Measurements from ENCODE around the gene KIF12.

KIF12 gene

DNA sequence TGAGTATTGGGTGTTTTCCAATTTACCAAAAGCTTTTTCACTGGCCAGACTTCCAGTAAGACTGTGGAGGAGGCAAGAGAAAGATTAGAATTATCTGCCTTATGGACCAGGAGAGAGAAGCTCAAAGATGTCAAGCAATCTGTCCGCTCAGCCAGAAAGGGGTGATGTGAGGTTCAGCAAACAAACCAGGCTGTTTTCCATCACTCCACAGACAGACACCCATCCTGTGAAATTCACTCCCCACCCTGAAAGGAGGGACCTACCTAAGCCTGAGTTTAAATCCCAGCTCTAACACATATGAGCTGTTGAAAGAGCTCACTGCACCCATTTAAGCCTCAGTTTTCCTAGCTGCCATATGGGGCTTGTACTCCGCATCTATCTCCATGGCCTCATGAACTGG, 41.3 kb upstream of the KIF12 start:
- TF ChIP-seq, protein P1, sequence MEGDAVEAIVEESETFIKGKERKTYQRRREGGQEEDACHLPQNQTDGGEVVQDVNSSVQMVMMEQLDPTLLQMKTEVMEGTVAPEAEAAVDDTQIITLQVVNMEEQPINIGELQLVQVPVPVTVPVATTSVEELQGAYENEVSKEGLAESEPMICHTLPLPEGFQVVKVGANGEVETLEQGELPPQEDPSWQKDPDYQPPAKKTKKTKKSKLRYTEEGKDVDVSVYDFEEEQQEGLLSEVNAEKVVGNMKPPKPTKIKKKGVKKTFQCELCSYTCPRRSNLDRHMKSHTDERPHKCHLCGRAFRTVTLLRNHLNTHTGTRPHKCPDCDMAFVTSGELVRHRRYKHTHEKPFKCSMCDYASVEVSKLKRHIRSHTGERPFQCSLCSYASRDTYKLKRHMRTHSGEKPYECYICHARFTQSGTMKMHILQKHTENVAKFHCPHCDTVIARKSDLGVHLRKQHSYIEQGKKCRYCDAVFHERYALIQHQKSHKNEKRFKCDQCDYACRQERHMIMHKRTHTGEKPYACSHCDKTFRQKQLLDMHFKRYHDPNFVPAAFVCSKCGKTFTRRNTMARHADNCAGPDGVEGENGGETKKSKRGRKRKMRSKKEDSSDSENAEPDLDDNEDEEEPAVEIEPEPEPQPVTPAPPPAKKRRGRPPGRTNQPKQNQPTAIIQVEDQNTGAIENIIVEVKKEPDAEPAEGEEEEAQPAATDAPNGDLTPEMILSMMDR (IDR thresholded peaks at IDR 0.05): no peak
- Mint-ChIP-seq H3K36me3 (ENCODE audit: low read depth) (no peaks in the 10 kb centered on the region), H3K9me3 (peaks cover 10% of the 10 kb centered on the region), H3K27me3 (ENCODE audit: low read depth, poor library complexity) (peaks cover 18% of the 10 kb centered on the region), H3K27ac (no peak overlapping the region), H3K4me3 (no peak overlapping the region), H3K4me1 (peaks cover 46% of the 10 kb centered on the region)
- no peak for DNase-seq

DNA sequence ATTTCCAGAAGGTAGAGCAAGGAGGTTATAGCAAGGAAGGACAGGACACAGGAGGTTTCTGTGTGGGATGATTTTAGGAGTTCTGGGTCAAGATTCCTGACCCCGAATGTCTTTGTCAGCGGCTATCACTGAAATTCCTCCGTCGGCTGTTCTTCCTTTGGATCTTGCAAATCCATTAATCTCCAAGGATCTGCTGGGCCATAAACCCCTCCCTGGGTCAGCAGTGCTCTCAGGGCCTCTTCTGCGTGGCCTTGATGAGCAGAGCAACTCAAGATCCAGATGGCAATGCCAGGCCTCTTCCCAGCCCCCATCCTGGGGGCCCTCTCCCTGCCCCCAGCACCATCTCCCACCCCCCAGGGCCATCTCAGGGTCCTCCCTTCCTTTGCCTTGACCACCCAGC, 40.0 kb upstream of the KIF12 start:
- H3K27me3 Mint-ChIP-seq (ENCODE audit: low read depth, poor library complexity): peaks cover 10% of the 10 kb centered on the region
- DNase-seq: no peak
- TF ChIP-seq, protein P1 (IDR thresholded peaks at IDR 0.05): no peak
- peaks cover 55% of the 10 kb centered on the region for H3K4me1 Mint-ChIP-seq
- no peak overlapping the region for H3K4me3 Mint-ChIP-seq
- no peaks in the 10 kb centered on the region for H3K36me3 Mint-ChIP-seq (ENCODE audit: low read depth)
- no peak overlapping the region for H3K27ac Mint-ChIP-seq
- H3K9me3 Mint-ChIP-seq: peaks cover 10% of the 10 kb centered on the region

DNA sequence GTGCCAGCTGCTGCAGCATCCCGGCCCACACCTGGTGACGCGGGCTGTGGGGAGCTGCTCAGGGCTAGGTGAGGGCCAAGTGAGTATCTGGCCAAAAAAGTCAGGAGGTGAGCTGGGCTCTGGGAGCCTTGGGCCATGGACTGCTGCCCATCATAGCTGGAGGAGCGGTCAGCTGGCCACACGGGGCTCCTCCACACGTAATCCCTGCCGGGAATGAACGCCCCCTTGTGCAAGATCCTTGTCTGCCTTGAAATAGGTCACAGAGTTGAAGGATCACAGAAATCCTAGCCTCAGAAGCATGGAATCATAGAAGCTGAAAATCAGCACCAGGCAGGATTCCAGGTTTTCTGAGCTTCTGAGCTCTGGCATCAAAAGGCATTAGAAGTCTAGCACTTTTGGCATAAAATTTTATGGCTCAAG, 39.5 kb upstream of the KIF12 start:
- H3K27me3 Mint-ChIP-seq (ENCODE audit: low read depth, poor library complexity): peaks cover 13% of the 10 kb centered on the region
- H3K36me3 Mint-ChIP-seq (ENCODE audit: low read depth): no peaks in the 10 kb centered on the region
- H3K4me1 Mint-ChIP-seq: peaks cover 60% of the 10 kb centered on the region
- no peak overlapping the region for H3K27ac Mint-ChIP-seq
- TF ChIP-seq, protein P1 (IDR thresholded peaks at IDR 0.05): no peak
- H3K4me3 Mint-ChIP-seq: no peak overlapping the region
- no peak for DNase-seq
- H3K9me3 Mint-ChIP-seq: peaks cover 10% of the 10 kb centered on the region

DNA sequence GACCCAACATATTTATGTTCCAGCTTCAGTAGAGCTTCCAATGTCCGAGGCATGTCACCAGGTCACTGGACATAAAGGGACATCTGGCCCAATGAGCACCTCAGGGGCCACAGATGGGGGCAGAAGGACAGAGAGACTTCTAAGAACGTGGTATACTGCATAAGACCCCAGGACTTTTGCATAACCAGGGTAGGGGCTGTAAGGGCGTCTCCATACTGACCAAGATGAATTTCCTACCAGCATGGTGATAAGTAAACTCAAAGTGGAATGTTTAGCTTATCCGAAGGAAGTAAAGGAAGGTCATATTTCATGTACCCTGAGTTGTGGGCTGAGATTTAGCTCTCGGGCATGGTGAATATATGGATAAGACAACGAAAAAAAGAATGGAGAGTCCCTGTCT, 38.7 kb upstream of the KIF12 start:
- TF ChIP-seq, protein P1 (IDR thresholded peaks at IDR 0.05): no peak
- no peak overlapping the region for H3K27ac Mint-ChIP-seq
- no peaks in the 10 kb centered on the region for H3K36me3 Mint-ChIP-seq (ENCODE audit: low read depth)
- H3K27me3 Mint-ChIP-seq (ENCODE audit: low read depth, poor library complexity): peaks cover 13% of the 10 kb centered on the region
- no peak overlapping the region for H3K4me3 Mint-ChIP-seq
- peaks cover 10% of the 10 kb centered on the region for H3K9me3 Mint-ChIP-seq
- peaks cover 63% of the 10 kb centered on the region for H3K4me1 Mint-ChIP-seq
- DNase-seq: no peak

DNA sequence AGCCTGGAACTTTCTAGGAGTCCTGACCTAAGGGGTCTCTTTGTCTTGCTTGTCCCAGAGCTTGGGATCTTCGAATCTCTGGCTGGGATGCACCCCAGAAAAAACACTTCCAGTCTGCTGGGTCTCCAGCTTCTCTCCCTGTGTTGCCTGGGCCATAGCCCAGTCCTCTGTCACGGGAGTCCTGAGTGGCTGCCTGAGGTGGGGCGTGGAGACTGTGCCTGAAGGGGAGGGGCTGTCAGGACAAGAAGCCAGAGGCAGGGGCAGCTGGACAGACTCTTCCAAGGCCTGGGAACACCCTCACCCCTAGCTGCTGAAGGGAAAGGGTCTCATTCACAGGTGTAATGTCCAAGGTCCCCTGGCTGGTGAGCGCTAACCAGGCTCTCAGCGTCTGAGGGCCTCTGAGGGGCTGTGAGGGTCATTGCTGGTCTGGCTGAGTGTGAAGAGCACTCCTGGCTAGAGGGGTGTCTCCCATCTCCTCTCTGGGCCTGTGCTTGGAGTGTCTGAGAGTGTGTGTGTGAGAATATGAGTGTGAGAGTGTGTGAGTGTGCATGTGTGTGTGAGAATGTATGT, 35.8 kb upstream of the KIF12 start:
- Mint-ChIP-seq H3K9me3 (peaks cover 10% of the 10 kb centered on the region), H3K36me3 (ENCODE audit: low read depth) (no peaks in the 10 kb centered on the region), H3K27ac (no peak overlapping the region), H3K27me3 (ENCODE audit: low read depth, poor library complexity) (peaks cover 13% of the 10 kb centered on the region), H3K4me3 (no peak overlapping the region), H3K4me1 (peaks cover 37% of the 10 kb centered on the region)
- TF ChIP-seq, protein P1 (IDR thresholded peaks at IDR 0.05): no peak
- no peak for DNase-seq

DNA sequence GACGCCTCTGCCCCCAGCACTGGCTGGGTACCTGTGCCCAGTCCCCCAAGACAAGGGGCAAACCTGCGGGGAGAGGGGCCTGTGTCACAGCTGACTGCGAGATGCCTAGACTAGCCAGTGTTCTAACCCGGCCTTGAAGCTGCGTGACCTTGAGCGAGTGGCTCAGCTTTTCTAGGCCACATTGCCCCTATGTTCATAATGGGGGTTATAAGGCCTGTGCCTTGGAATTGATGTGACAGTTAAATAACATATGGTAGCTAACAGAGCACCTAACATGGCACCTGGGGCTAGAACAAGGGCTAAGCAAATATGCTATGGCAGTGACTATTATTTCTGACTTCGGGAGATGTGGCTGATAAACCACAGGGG, 33.4 kb upstream of the KIF12 start:
- H3K4me3 Mint-ChIP-seq: no peak overlapping the region
- no peak overlapping the region for H3K27ac Mint-ChIP-seq
- no peaks in the 10 kb centered on the region for H3K36me3 Mint-ChIP-seq (ENCODE audit: low read depth)
- H3K4me1 Mint-ChIP-seq: peaks cover 18% of the 10 kb centered on the region
- no peak for DNase-seq
- H3K27me3 Mint-ChIP-seq (ENCODE audit: low read depth, poor library complexity): peaks cover 17% of the 10 kb centered on the region
- peaks cover 17% of the 10 kb centered on the region for H3K9me3 Mint-ChIP-seq
- TF ChIP-seq, protein P1 (IDR thresholded peaks at IDR 0.05): no peak
